Measurements from ENCODE around the gene GRID1. TPM values are rescaled to one million over a fixed set of nuclear protein-coding genes. Genes with fewer than 3 reads are reported as not detected.

The GRID1 gene
- total and polyA plus RNA-seq, 5 donors from 2014 or later: not detected

DNA sequence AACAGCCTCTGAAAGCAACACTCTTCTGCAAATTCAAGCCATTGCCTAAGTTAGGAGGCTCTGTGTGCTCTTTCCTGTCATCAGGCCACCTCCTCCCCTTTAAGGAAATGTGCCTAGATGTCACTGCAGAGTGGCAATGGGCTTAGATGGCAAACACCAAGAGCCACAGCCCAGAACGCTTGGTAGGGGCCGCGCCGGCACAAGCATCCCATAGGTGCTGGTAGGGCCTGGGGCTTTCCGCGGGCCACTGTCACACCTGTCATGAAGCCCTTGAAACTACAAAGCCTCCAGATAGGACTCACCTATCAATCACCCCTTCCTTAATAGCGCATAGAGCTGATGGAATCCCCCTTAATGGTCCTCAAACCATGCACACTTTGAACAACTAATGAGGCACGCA lies 299.9 kb downstream of the GRID1 start:
- Mint-ChIP-seq H3K4me3 (no peak overlapping the region), H3K36me3 (no peaks in the 10 kb centered on the region), H3K27me3 (peaks cover 26% of the 10 kb centered on the region), H3K9me3 (peaks cover 0 to 1% (median 0%) of the 10 kb centered on the region in 7 donors), H3K4me1 (no peaks in the 10 kb centered on the region), H3K27ac (no peak overlapping the region)
- DNase-seq (no peak), ATAC-seq (ENCODE audit: low read depth in 2 of 2) (no peak)
- Histone ChIP-seq H3K4me1 (ENCODE audit: control insufficient read depth, insufficient read depth, low read length, poor library complexity, severe bottlenecking) (no peaks in the 10 kb centered on the region), H3K27ac (ENCODE audit: insufficient read depth, low read length, poor library complexity, severe bottlenecking) (no peak overlapping the region), H3K9me3 (ENCODE audit: control insufficient read depth in 2 of 2, low read length in 2 of 2) (no peaks in the 10 kb centered on the region), H3K27me3 (ENCODE audit: control insufficient read depth, insufficient read depth, low read length) (no peaks in the 10 kb centered on the region), H3K36me3 (ENCODE audit: control insufficient read depth, insufficient read depth, low read length) (no peaks in the 10 kb centered on the region), H3K4me3 (ENCODE audit: low read depth, low read length) (no peak overlapping the region)

DNA sequence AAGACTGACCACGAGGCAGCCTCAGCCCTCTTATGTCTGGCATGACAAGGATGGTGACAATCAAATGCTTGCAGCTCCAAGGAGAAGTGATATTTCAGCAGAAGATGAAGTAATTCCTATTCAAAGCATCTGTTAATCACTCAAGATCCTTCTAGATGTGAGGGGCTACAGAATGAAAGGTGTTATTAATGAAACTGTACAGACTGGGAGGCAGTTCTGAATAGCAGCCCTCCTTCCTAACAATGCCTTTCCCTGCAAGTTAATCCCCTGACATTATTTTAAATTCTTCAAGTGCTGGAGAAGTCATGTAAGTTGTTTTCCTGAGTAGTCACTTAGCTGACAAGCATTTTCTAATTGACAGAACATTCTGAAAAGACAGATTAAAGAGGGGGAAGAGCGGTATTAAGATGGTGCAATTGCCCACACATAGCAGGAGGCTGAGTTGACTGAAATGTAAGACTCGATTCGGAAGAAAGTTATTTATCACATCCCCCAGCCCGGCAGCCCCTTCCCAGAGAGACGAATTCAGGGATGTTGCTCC lies 300.8 kb downstream of the GRID1 start:
- Histone ChIP-seq H3K27me3 (ENCODE audit: control insufficient read depth, insufficient read depth, low read length) (no peaks in the 10 kb centered on the region), H3K4me3 (ENCODE audit: low read depth, low read length) (no peak overlapping the region), H3K36me3 (ENCODE audit: control insufficient read depth, insufficient read depth, low read length) (no peaks in the 10 kb centered on the region), H3K4me1 (ENCODE audit: control insufficient read depth, insufficient read depth, low read length, poor library complexity, severe bottlenecking) (no peaks in the 10 kb centered on the region), H3K27ac (ENCODE audit: insufficient read depth, low read length, poor library complexity, severe bottlenecking) (no peak overlapping the region), H3K9me3 (ENCODE audit: control insufficient read depth in 2 of 2, low read length in 2 of 2) (no peaks in the 10 kb centered on the region)
- H3K36me3 Mint-ChIP-seq: no peaks in the 10 kb centered on the region
- no peaks in the 10 kb centered on the region for H3K4me1 Mint-ChIP-seq
- H3K4me3 Mint-ChIP-seq: no peak overlapping the region
- ATAC-seq (ENCODE audit: low read depth in 2 of 2): no peak
- no peak overlapping the region for H3K27ac Mint-ChIP-seq
- H3K27me3 Mint-ChIP-seq: peaks cover 35% of the 10 kb centered on the region
- no peaks in the 10 kb centered on the region for H3K9me3 Mint-ChIP-seq
- no peak for DNase-seq

DNA sequence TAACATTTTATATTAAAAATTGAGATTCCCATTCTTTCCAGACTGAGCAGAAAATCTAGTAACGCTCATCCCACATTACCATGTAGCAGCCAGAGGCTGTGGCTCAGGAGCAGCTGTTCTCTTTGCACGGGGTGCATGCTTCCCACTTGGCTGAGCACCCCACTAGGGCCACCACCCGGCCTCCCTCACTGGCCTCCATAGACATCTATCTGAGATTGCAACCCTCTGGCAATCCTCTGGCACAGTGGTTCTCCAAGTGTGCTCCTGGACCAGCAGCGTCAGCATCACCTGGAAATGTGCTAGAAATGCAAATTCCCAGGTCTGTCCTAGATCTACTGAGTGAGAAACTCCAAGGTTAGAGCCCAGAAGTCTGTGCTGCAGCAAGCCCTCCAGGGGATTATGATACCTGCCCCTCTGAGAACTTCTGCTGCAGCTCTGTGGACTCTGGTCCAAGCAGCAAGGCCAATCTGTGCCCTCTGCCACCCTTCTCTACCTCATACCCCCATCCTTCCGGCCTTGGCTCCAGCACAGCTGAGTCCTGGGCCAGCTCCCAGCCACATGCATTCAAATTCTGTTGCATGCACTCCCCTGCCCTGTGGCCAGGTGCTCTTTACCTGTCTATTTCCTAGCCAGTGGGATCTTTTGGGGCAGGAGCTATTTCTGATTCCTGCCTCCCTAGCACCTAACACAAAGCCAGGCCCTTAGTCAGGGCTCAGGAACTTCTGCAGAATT lies 301.5 kb downstream of the GRID1 start:
- no peak overlapping the region for H3K27ac Mint-ChIP-seq

DNA sequence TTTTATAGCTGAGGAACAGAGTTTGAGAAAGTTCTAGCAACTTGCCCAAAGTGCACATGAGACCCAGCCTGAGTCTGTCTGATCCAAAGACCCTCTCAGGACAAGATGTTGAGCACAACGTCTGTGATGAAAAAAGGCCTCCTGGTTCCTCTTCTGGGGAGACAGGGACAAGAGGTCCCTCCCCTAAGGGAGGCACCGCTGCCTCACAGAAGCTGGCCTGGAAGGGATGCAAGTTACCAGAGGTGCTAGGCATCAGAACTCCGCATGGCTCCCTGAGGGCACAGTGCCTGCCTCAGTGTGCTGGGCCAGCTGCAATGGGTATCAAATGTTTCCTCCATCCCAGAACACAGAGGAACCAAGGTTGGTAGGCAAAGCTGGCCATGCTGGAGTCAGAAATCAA lies 302.4 kb downstream of the GRID1 start:
- no peaks in the 10 kb centered on the region for H3K27me3 ChIP-seq (ENCODE audit: control insufficient read depth, insufficient read depth, low read length)
- ATAC-seq (ENCODE audit: low read depth in 2 of 2) (no peak), DNase-seq (no peak)
- peaks cover 40% of the 10 kb centered on the region for H3K27me3 Mint-ChIP-seq
- H3K4me3 Mint-ChIP-seq: no peak overlapping the region
- H3K9me3 ChIP-seq (ENCODE audit: control insufficient read depth in 2 of 2, low read length in 2 of 2): no peaks in the 10 kb centered on the region
- H3K4me3 ChIP-seq (ENCODE audit: low read depth, low read length): no peak overlapping the region
- no peaks in the 10 kb centered on the region for H3K4me1 ChIP-seq (ENCODE audit: control insufficient read depth, insufficient read depth, low read length, poor library complexity, severe bottlenecking)
- no peaks in the 10 kb centered on the region for H3K4me1 Mint-ChIP-seq
- H3K27ac Mint-ChIP-seq: no peak overlapping the region
- H3K9me3 Mint-ChIP-seq: no peaks in the 10 kb centered on the region
- no peaks in the 10 kb centered on the region for H3K36me3 Mint-ChIP-seq
- H3K36me3 ChIP-seq (ENCODE audit: control insufficient read depth, insufficient read depth, low read length): no peaks in the 10 kb centered on the region
- H3K27ac ChIP-seq (ENCODE audit: insufficient read depth, low read length, poor library complexity, severe bottlenecking): no peak overlapping the region

More for the DNA sequence above, 301.5 kb downstream of the GRID1 start:
- Mint-ChIP-seq H3K27me3 (peaks cover 36% of the 10 kb centered on the region), H3K36me3 (no peaks in the 10 kb centered on the region), H3K4me1 (no peaks in the 10 kb centered on the region), H3K9me3 (no peaks in the 10 kb centered on the region), H3K4me3 (no peak overlapping the region)
- no peak overlapping the region for H3K4me3 ChIP-seq (ENCODE audit: low read depth, low read length)
- DNase-seq (no peak), ATAC-seq (ENCODE audit: low read depth in 2 of 2) (no peak)
- no peaks in the 10 kb centered on the region for H3K27me3 ChIP-seq (ENCODE audit: control insufficient read depth, insufficient read depth, low read length)
- H3K4me1 ChIP-seq (ENCODE audit: control insufficient read depth, insufficient read depth, low read length, poor library complexity, severe bottlenecking): no peaks in the 10 kb centered on the region
- no peak overlapping the region for H3K27ac ChIP-seq (ENCODE audit: insufficient read depth, low read length, poor library complexity, severe bottlenecking)
- H3K9me3 ChIP-seq (ENCODE audit: control insufficient read depth in 2 of 2, low read length in 2 of 2): no peaks in the 10 kb centered on the region
- no peaks in the 10 kb centered on the region for H3K36me3 ChIP-seq (ENCODE audit: control insufficient read depth, insufficient read depth, low read length)

DNA sequence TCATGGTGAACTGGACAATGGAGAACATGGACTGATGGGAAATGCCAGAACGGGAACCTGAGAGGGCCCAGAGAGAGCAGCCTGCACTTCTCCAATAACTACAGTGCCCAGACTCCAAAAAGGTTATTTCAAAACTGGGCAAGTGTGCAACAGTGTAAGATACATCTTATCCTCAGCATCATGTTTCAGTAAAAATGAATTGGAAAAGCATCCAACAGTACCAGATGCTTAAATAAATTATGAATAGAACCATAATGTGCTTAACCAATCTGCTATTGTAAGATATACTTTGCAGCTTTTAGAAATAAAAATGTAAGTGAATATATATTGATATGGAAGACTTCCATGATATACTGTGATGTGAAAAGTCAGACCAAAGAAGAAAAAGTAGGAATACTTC lies 303.3 kb downstream of the GRID1 start:
- ATAC-seq (ENCODE audit: low read depth in 2 of 2) (no peak), DNase-seq (no peak)
- Mint-ChIP-seq H3K27me3 (peaks cover 44% of the 10 kb centered on the region), H3K9me3 (no peaks in the 10 kb centered on the region), H3K36me3 (no peaks in the 10 kb centered on the region), H3K4me1 (no peaks in the 10 kb centered on the region), H3K27ac (no peak overlapping the region), H3K4me3 (no peak overlapping the region)
- no peak overlapping the region for H3K4me3 ChIP-seq (ENCODE audit: low read depth, low read length)
- no peak overlapping the region for H3K27ac ChIP-seq (ENCODE audit: insufficient read depth, low read length, poor library complexity, severe bottlenecking)
- no peaks in the 10 kb centered on the region for H3K27me3 ChIP-seq (ENCODE audit: control insufficient read depth, insufficient read depth, low read length)
- no peaks in the 10 kb centered on the region for H3K9me3 ChIP-seq (ENCODE audit: control insufficient read depth in 2 of 2, low read length in 2 of 2)
- H3K36me3 ChIP-seq (ENCODE audit: control insufficient read depth, insufficient read depth, low read length): no peaks in the 10 kb centered on the region
- no peaks in the 10 kb centered on the region for H3K4me1 ChIP-seq (ENCODE audit: control insufficient read depth, insufficient read depth, low read length, poor library complexity, severe bottlenecking)

DNA sequence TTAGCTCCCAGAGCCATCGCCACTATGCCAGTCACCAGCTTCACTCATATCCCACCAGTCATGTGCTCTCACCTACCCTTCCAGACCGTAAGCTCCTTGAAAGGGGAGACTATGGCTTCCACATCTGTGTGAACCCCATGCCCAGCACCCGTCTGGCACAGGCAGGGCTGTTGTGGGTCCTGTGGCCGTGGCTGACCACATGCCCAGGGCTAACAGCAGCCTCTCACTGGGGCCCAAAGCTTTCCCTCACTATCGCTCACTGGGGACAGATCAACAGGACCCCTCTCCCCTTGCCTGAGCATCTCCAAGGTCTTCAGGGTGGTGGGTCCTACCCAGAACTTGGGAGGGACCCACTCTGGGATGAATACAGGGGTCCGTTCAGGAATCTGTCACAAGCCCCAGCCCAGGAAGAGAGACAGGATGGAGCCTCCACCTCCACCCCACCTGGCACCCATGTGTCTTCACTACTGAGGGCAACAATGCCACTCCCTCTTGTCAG lies 303.9 kb downstream of the GRID1 start:
- H3K4me3 Mint-ChIP-seq: no peak overlapping the region
- Histone ChIP-seq H3K4me3 (ENCODE audit: low read depth, low read length) (no peak overlapping the region), H3K9me3 (ENCODE audit: control insufficient read depth in 2 of 2, low read length in 2 of 2) (no peaks in the 10 kb centered on the region), H3K36me3 (ENCODE audit: control insufficient read depth, insufficient read depth, low read length) (no peaks in the 10 kb centered on the region), H3K27me3 (ENCODE audit: control insufficient read depth, insufficient read depth, low read length) (no peaks in the 10 kb centered on the region), H3K4me1 (ENCODE audit: control insufficient read depth, insufficient read depth, low read length, poor library complexity, severe bottlenecking) (no peaks in the 10 kb centered on the region), H3K27ac (ENCODE audit: insufficient read depth, low read length, poor library complexity, severe bottlenecking) (no peak overlapping the region)
- H3K4me1 Mint-ChIP-seq: no peaks in the 10 kb centered on the region
- H3K27ac Mint-ChIP-seq: no peak overlapping the region
- H3K36me3 Mint-ChIP-seq: no peaks in the 10 kb centered on the region
- H3K27me3 Mint-ChIP-seq: peaks cover 44% of the 10 kb centered on the region
- DNase-seq (no peak), ATAC-seq (ENCODE audit: low read depth in 2 of 2) (no peak)
- no peaks in the 10 kb centered on the region for H3K9me3 Mint-ChIP-seq

DNA sequence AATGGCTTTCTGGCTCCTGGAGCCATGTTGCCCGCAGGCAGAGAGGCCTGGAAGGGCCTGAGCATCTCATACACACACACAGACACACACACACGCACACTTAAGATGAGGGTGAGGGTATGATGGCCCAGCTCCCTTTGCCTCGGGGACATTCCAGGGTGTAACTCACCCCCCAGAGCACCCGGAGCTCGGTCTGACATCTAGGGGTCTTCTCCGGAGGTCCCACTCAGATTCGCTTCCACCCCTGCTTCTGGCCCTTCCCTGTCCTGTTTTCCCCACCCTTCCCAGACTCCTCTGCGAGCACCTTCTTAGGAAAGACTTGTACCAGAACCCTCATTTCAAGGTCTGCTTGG lies 304.4 kb downstream of the GRID1 start:
- H3K36me3 Mint-ChIP-seq: no peaks in the 10 kb centered on the region
- Histone ChIP-seq H3K9me3 (ENCODE audit: control insufficient read depth in 2 of 2, low read length in 2 of 2) (no peaks in the 10 kb centered on the region), H3K4me3 (ENCODE audit: low read depth, low read length) (no peak overlapping the region), H3K4me1 (ENCODE audit: control insufficient read depth, insufficient read depth, low read length, poor library complexity, severe bottlenecking) (no peaks in the 10 kb centered on the region), H3K27ac (ENCODE audit: insufficient read depth, low read length, poor library complexity, severe bottlenecking) (no peak overlapping the region), H3K27me3 (ENCODE audit: control insufficient read depth, insufficient read depth, low read length) (no peaks in the 10 kb centered on the region), H3K36me3 (ENCODE audit: control insufficient read depth, insufficient read depth, low read length) (no peaks in the 10 kb centered on the region)
- ATAC-seq (ENCODE audit: low read depth in 2 of 2) (no peak), DNase-seq (no peak)
- no peaks in the 10 kb centered on the region for H3K9me3 Mint-ChIP-seq
- H3K27me3 Mint-ChIP-seq: peaks cover 43% of the 10 kb centered on the region
- H3K27ac Mint-ChIP-seq: no peak overlapping the region
- H3K4me3 Mint-ChIP-seq: no peak overlapping the region
- H3K4me1 Mint-ChIP-seq: no peaks in the 10 kb centered on the region

Data from CD4-positive, CD25-positive, alpha-beta regulatory T cell (primary cell).